HG03066 (cell line): ENCODE data around the gene COL27A1.

ENCODE experiments used
- ATAC-seq: cut with Tn5 transposase; IDR thresholded peaks from one replicate; pipeline ENCODE4 v1.9.1; 2021; ENCODE audit warnings: low read depth; ENCODE audit not compliant: unreplicated experiment

Gene COL27A1

GRCh38 chr9:114166103-114166470 is 10.8 kb downstream of the COL27A1 start:
- ATAC-seq = no peak

GRCh38 chr9:114166614-114167572 is 11.6 kb downstream of the COL27A1 start:
- no peak for ATAC-seq

- no peak for ATAC-seq
These were observed 12.3 kb downstream of the COL27A1 start for GRCh38 chr9:114167591-114168091.

- ATAC-seq = no peak
These were observed 13.1 kb downstream of the COL27A1 start for GRCh38 chr9:114168281-114169028.

GRCh38 chr9:114169029-114169951 is 14.0 kb downstream of the COL27A1 start:
- no peak for ATAC-seq

- ATAC-seq = no peak
These were observed 14.8 kb downstream of the COL27A1 start for GRCh38 chr9:114169952-114170770.

GRCh38 chr9:114170771-114171461 is 15.6 kb downstream of the COL27A1 start:
- no peak for ATAC-seq

GRCh38 chr9:114171500-114171899 is 16.2 kb downstream of the COL27A1 start:
- no peak for ATAC-seq

- ATAC-seq = no peak
These were observed 17.9 kb downstream of the COL27A1 start for GRCh38 chr9:114172981-114173833.

GRCh38 chr9:114174557-114174875 is 19.2 kb downstream of the COL27A1 start:
- ATAC-seq = no peak

GRCh38 chr9:114174876-114175771 is 19.8 kb downstream of the COL27A1 start:
- no peak for ATAC-seq

GRCh38 chr9:114176624-114177291 is 21.4 kb downstream of the COL27A1 start:
- ATAC-seq = no peak

GRCh38 chr9:114177423-114178064 is 22.2 kb downstream of the COL27A1 start:
- ATAC-seq = no peak

- ATAC-seq = no peak
These were observed 22.7 kb downstream of the COL27A1 start for GRCh38 chr9:114178076-114178475.

- no peak for ATAC-seq
These were observed 23.6 kb downstream of the COL27A1 start for GRCh38 chr9:114178756-114179450.

GRCh38 chr9:114179516-114179915 is 24.2 kb downstream of the COL27A1 start:
- ATAC-seq = no peak
